ENCODE data around the gene ASIC2.

- TF ChIP-seq, protein P1, sequence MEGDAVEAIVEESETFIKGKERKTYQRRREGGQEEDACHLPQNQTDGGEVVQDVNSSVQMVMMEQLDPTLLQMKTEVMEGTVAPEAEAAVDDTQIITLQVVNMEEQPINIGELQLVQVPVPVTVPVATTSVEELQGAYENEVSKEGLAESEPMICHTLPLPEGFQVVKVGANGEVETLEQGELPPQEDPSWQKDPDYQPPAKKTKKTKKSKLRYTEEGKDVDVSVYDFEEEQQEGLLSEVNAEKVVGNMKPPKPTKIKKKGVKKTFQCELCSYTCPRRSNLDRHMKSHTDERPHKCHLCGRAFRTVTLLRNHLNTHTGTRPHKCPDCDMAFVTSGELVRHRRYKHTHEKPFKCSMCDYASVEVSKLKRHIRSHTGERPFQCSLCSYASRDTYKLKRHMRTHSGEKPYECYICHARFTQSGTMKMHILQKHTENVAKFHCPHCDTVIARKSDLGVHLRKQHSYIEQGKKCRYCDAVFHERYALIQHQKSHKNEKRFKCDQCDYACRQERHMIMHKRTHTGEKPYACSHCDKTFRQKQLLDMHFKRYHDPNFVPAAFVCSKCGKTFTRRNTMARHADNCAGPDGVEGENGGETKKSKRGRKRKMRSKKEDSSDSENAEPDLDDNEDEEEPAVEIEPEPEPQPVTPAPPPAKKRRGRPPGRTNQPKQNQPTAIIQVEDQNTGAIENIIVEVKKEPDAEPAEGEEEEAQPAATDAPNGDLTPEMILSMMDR (IDR thresholded peaks at IDR 0.05), result no peak
- TF ChIP-seq POLR2A (IDR thresholded peaks at IDR 0.05), result no peak
Observed at GRCh38 chr17:33016920-33017319, 276.2 kb downstream of the ASIC2 start.
